ENCODE results near the gene EPHA5.
A peak's percentile ranks its signal among the peaks of the same experiment; 100 is the strongest.

EPHA5 gene

DNA sequence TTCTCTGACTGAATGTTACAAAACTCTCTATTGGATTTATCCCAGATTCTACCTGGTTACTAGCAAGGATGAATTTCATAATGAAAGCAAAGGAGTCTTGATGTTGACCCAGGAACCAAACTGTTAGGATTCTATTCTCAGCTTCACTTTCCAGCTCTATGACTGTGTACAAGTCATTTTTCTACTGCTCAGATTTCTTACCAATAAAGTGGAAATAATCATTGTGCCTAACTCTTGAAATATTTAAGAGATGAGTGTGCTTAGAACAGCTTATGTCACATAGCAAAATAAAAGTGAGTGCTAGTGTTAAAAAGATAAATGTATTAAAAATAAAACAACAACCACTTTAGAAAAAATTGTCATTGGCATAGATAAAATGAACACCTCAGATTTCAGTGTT lies 45.6 kb downstream of the EPHA5 start:
- DNase-seq (ENCODE audit: low spot score) = no peak

GRCh38 chr4:65623506-65623905 lies 46.8 kb downstream of the EPHA5 start:
- no peak for DNase-seq (ENCODE audit: low spot score)

DNA sequence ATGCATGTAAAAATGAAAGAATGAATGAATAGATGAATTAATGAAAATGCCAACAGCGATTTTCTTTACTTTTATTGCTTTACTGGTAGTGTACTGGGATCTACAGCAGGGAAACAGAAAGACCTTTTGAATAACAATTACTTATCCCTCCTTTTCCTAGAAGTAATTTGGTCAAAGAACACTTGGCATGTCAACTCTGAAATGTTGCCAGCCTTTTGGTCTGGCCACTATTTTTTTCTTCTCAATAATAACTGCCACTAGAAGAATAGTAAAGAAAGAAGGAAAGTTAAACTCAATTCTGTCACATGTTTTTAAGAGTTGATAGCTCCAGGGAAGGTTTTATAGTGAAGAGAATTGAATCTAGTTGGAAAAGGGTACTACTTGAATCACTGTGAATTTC lies 52.9 kb downstream of the EPHA5 start:
- no peak for DNase-seq (ENCODE audit: low spot score)

GRCh38 chr4:65604515-65604914 lies 65.8 kb downstream of the EPHA5 start:
- no peak for DNase-seq (ENCODE audit: low spot score)

- no peak for DNase-seq (ENCODE audit: low spot score)
Measured at GRCh38 chr4:65600656-65601055, 69.6 kb downstream of the EPHA5 start.

DNA sequence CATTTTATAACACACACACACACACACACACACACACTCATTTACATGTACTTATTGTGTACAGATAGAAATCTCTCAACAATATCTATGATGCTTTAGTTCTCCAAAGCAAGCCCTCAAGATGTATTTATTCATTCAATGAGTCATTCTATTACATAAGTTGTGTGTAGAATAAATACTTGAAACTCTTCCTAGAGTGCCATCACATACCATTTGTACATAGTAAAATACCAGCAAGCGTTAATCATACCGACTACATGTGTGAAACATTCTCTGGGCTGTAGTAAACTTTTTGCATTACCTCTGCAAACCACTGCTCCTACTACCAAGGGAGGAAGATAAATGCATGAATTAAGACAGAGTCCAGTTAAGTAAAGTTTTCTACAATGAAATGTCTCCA lies 70.9 kb downstream of the EPHA5 start:
- no peak for DNase-seq (ENCODE audit: low spot score)

DNA sequence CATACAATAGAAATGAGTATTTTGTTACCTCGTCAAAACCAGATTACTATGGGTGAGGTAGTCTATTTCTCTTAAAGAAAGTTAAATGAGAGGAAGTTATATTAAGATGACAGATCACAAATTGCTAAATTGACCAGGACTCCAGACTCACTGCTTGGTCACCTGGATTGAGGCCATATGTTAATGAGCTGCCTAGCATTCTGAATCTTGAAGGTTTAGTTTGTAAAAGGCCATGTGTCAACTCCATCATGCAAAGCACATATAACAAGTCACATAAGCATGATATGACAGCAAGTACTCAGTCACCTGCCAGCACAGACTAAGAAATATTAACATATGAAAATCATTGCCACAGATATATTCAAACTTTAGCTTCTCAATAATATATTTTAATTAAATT lies 72.6 kb downstream of the EPHA5 start:
- DNase-seq (ENCODE audit: low spot score) = no peak

- no peak for DNase-seq (ENCODE audit: low spot score)
Measured at GRCh38 chr4:65592089-65592488, 78.2 kb downstream of the EPHA5 start.

GRCh38 chr4:65589921-65590320 lies 80.4 kb downstream of the EPHA5 start:
- no peak for DNase-seq (ENCODE audit: low spot score)

GRCh38 chr4:65589331-65589730 lies 81.0 kb downstream of the EPHA5 start:
- DNase-seq (ENCODE audit: low spot score) = no peak

GRCh38 chr4:65580551-65580950 lies 89.7 kb downstream of the EPHA5 start:
- no peak for DNase-seq (ENCODE audit: low spot score)

- no peak for DNase-seq (ENCODE audit: low spot score)
Measured at GRCh38 chr4:65566473-65566872, 103.8 kb downstream of the EPHA5 start.

DNA sequence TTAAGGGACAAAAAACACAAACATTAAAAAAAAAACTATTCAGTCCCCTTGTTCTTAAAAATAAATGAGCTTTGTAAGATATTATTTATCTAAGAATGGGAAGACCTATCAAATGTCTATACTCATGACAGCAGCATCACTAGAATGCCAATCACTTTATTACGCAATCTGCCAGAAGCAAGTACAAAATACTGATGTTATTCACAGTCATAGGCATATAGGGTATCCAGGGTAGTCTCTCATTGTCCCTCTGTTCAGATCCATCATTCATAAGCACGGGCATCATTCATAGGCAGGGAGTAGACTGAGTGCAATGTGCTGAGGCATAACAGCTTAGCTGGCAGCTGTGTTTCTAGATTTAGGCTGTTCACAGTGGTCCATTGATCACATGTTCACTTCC lies 109.1 kb downstream of the EPHA5 start:
- DNase-seq (ENCODE audit: low spot score) = no peak

GRCh38 chr4:65559270-65559669 lies 111.0 kb downstream of the EPHA5 start:
- DNase-seq (ENCODE audit: low spot score) = no peak

GRCh38 chr4:65552057-65552456 lies 118.2 kb downstream of the EPHA5 start:
- DNase-seq (ENCODE audit: low spot score) = no peak

DNA sequence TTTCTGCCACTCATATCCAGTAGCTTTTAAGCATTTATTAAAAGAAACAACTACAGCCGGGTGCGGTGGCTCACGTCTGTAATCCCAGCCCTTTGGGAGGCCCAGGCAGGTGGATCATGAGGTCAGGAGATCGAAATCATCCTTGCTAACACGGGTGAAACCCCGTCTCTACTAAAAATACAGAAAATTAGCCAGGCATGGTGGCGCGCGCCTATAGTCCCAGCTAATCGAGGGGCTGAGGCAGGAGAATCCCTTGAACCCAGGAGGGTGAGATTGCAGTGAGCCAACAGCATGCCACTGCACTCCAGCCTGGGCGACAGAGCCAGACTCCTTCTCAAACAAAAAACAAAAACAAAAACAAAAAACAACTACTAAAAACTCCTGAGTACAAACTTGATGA lies 119.8 kb downstream of the EPHA5 start:
- DNase-seq (ENCODE audit: low spot score) = no peak

DNA sequence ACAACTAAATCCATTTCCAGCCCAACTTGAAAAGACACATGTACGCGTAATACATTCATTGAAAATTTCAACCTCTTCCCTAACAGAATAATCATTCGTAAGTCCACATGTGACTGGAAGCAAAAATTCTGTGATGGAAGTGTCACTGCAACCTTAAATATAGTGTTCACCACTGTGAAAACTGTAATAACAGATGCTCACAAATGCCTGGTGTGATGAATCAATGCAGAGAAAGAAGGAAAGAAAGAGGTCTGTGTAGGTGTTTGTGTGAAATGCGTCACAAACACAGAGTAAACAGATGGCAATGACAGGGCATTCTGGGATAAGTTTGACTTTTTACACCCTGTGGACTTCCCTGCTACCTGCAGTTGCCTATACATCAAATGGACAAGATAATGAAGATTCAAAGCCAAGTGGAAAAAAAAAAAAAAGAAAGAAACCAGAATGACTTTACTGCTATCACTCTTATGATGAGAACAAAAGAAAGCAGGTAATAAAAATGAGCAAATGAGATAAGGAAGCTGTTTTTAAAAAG lies 123.3 kb downstream of the EPHA5 start:
- DNase-seq (ENCODE audit: low spot score) = no peak

- no peak for DNase-seq (ENCODE audit: low spot score)
Measured at GRCh38 chr4:65538571-65538970, 131.7 kb downstream of the EPHA5 start.

DNA sequence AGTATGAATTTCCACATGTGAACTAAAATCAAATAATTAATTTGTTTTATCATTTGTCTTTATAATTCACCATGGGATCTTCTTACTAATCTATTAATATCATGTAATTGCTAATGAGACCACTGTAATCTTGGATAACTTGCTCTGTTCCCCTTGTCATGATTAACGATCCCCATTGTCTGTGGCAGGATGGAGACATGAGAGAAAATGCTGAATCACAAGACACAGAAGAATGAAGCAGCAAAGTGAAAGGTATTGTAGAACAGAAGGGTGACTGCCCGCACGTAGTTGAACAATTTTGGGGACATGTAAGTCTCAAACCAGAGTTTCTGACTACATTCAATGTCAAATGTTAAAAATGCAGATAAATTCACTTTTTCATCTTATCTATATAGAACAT lies 135.2 kb downstream of the EPHA5 start:
- no peak for DNase-seq (ENCODE audit: low spot score)

- peak; percentile 15 for DNase-seq (ENCODE audit: low spot score)
Measured at GRCh38 chr4:65521666-65522065, 148.6 kb downstream of the EPHA5 start.

DNA sequence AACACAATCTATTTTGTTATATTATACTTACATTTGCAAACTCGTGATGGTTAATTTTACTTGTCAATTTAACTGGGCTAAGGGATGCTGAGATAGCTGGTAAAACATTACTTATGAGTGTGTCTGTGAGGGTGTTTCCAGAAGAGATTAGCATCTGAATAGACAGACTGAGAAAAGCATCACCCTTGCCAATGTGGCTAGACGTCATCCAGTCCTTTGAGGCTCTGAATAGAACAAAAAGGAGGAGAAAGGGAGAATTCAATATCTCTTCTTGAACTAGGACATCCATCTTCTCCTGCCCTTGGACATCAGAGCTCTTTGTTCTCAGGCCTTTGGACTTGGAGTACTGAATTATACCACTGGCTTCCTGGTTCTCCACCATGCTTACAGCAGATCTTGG lies 154.6 kb downstream of the EPHA5 start:
- DNase-seq (ENCODE audit: low spot score) = no peak

DNA sequence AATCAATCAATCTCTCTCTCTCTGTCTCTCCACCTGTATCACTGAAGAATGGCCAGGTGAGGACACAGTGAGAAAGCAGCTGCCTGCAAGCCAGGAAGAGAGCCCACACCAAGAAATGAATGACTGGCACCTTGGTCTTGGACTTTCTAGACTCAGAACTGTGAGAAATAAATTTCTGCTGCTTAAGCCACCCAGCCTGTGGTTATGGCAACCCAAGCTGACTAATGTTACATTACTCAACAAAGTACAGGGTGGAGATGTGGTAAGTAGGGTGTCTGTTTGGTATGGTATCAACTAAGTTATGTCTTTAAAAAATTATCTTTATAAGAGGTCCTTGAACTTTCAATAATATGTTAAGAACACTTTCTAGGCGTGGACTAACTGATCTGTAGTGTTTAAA lies 159.3 kb downstream of the EPHA5 start:
- no peak for DNase-seq (ENCODE audit: low spot score)

DNA sequence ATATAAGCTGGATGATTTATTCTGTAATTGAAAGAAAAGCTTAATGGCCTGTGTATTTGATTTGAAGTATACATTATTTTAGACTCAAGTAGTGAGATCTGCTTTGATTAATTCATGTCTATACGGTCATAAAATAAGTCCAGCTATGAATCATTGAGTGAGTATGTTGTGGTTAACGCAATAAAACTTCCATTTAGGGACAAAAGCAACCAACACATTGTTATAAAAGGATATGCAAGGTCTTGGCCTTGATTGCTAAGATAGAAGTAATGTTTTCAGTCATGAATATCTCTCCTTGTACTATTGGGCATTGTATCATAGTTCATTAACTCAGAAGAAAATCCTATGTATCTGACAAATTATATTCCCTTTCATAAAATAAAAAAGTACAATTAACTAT lies 162.1 kb downstream of the EPHA5 start:
- DNase-seq (ENCODE audit: low spot score) = no peak

- DNase-seq (ENCODE audit: low spot score) = no peak
Measured at GRCh38 chr4:65502131-65502701, 168.1 kb downstream of the EPHA5 start.

- no peak for DNase-seq (ENCODE audit: low spot score)
Measured at GRCh38 chr4:65498606-65499005, 171.7 kb downstream of the EPHA5 start.
